Retina (tissue), 1 donor: ENCODE measurements around the gene MYH13.

Experiments
- DNase-seq: peaks from one replicate; pipeline ENCODE4 v3.0.0-alpha.2; 2016

The MYH13 gene

GRCh38 chr17:10339051-10339450 is 33.8 kb downstream of the MYH13 start:
- DNase-seq, result no peak

- no peak for DNase-seq
Observed at GRCh38 chr17:10337976-10338375, 34.8 kb downstream of the MYH13 start.

GRCh38 chr17:10337136-10337535 is 35.7 kb downstream of the MYH13 start:
- DNase-seq, result no peak

GRCh38 chr17:10336393-10336792 is 36.4 kb downstream of the MYH13 start:
- DNase-seq, result no peak

GRCh38 chr17:10332515-10332914 is 40.3 kb downstream of the MYH13 start:
- no peak for DNase-seq

- DNase-seq, result no peak
Observed at GRCh38 chr17:10328971-10329923, 43.6 kb downstream of the MYH13 start.

GRCh38 chr17:10328206-10328605 is 44.6 kb downstream of the MYH13 start:
- no peak for DNase-seq

- peak; percentile 79 for DNase-seq
Observed at GRCh38 chr17:10327640-10328039, 45.2 kb downstream of the MYH13 start.

- no peak for DNase-seq
Observed at GRCh38 chr17:10325031-10325695, 47.6 kb downstream of the MYH13 start.

- DNase-seq, result no peak
Observed at GRCh38 chr17:10323812-10324610, 48.8 kb downstream of the MYH13 start.

GRCh38 chr17:10318535-10318934 is 54.3 kb downstream of the MYH13 start:
- DNase-seq, result no peak

GRCh38 chr17:10317543-10317834 is 55.3 kb downstream of the MYH13 start:
- DNase-seq, result no peak

- peak; percentile 64 for DNase-seq
Observed at GRCh38 chr17:10316801-10317542, 55.8 kb downstream of the MYH13 start.

- no peak for DNase-seq
Observed at GRCh38 chr17:10314329-10314728, 58.5 kb downstream of the MYH13 start.

GRCh38 chr17:10313037-10313672 is 59.7 kb downstream of the MYH13 start:
- DNase-seq, result no peak

GRCh38 chr17:10311131-10311530 is 61.7 kb downstream of the MYH13 start:
- no peak for DNase-seq

GRCh38 chr17:10309003-10309974 is 63.5 kb downstream of the MYH13 start:
- DNase-seq, result no peak

GRCh38 chr17:10306585-10306984 is 66.2 kb downstream of the MYH13 start:
- no peak for DNase-seq

- DNase-seq, result no peak
Observed at GRCh38 chr17:10305398-10305797, 67.4 kb downstream of the MYH13 start.

GRCh38 chr17:10304758-10305300 is 68.0 kb downstream of the MYH13 start:
- DNase-seq, result no peak

GRCh38 chr17:10297691-10298090 is 75.1 kb downstream of the MYH13 start:
- DNase-seq, result no peak
